Left lung (tissue), 10 donors: Measurements from ENCODE around the gene LIPH. TPM values are rescaled to one million over a fixed set of nuclear protein-coding genes. Genes with fewer than 3 reads are reported as not detected.

Source experiments
- ATAC-seq: fragments of 200-7000 bp; cut with Tn5 transposase; one replicate; pipeline ENCODE4 v1.9.1; 2020; ENCODE audit warnings: moderate library complexity
- DNase-seq, 4 donors: peaks; one replicate each; pipeline ENCODE4 v3.0.0-alpha.2; 2013 to 2020
- H3K27ac ChIP-seq, 2 donors: fragments of 200-600 bp; sonication (generic) in 1 of 2; one replicate each; pipeline versions ENCODE4 v1.5.0 to v1.8.0; 2020 to 2021
- H3K27me3 ChIP-seq, 2 donors: fragments of 200-600 bp; sonication (generic) in 1 of 2; one replicate each; pipeline versions ENCODE4 v1.5.0 to v1.8.0; 2020 to 2021
- H3K36me3 ChIP-seq, 2 donors: fragments of 200-600 bp; sonication (generic) in 1 of 2; one replicate each; pipeline versions ENCODE4 v1.5.0 to v1.8.0; 2020 to 2021
- H3K4me1 ChIP-seq, 2 donors: fragments of 200-600 bp; one replicate each; pipeline ENCODE4 v1.8.0; 2021
- H3K4me3 ChIP-seq, 2 donors: fragments of 200-600 bp; sonication (generic) in 1 of 2; one replicate each; pipeline versions ENCODE4 v1.5.0 to v1.8.0; 2020 to 2021; ENCODE audit warnings: mild to moderate bottlenecking in 1 of 2
- H3K9me3 ChIP-seq, 2 donors: fragments of 200-600 bp; sonication (generic) in 1 of 2; one replicate each; pipeline versions ENCODE4 v1.5.0 to v1.8.0; 2020 to 2021
- CTCF ChIP-seq, 2 donors: fragments of 200-600 bp; sonication (generic) in 1 of 2; IDR thresholded peaks; one replicate each; pipeline versions ENCODE4 v1.5.0 to v1.8.0; 2021; ENCODE audit warnings: antibody characterized with exemption in 2 of 2
- intact Hi-C, 2 donors: fragments of 100-400 bp; cut with DNase I; formaldehyde crosslinking; loops; one replicate each; pipeline versions ENCODE4 v1.11.2 to v1.14.2; 2022
- polyA plus RNA-seq, 6 donors: library from polyadenylated mRNA; unstranded; fragments of 120-200 nt; gene quantifications; one replicate each; pipeline ENCODE4 v1.2.1, GENCODE V29; 2013; ENCODE audit not compliant: insufficient read length in 6 of 6
- total RNA-seq, 2 donors: library from RNA; stranded (reverse); fragmentation: NEBNext Ultra II Directional; extraction: Animal tissue kit (Norgen Biotek cat#: 25700); gene quantifications; one replicate each; pipeline ENCODE4 v1.2.1, GENCODE V29; 2021
- donor health status: DM: no; HTN: yes; CAD: no.
- donor health status: DM: no; HTN: no; CAD: no.

The LIPH gene
- total and polyA plus RNA-seq, 8 donors = 2.2 to 76.0 (median 3.4) TPM

GRCh38 chr3:185534511-185534910, 17.9 kb downstream of the LIPH start:
- Histone ChIP-seq H3K36me3 (no peaks in the 10 kb centered on the region), H3K4me3 (no peak overlapping the region), H3K4me1 (peaks cover 8 to 9% of the 10 kb centered on the region in 2 donors), H3K27ac (no peak overlapping the region), H3K9me3 (no peaks in the 10 kb centered on the region), H3K27me3 (no peaks in the 10 kb centered on the region)
- no peak for DNase-seq
- no peak for ATAC-seq
- no peak for TF ChIP-seq CTCF (IDR thresholded peaks at IDR 0.05)
- intact Hi-C loops = no loop called here

GRCh38 chr3:185532901-185533300, 19.5 kb downstream of the LIPH start:
- no peak for TF ChIP-seq CTCF (IDR thresholded peaks at IDR 0.05)
- Histone ChIP-seq H3K27ac (no peak overlapping the region), H3K4me1 (peaks cover 8 to 9% of the 10 kb centered on the region in 2 donors), H3K9me3 (no peaks in the 10 kb centered on the region), H3K36me3 (no peaks in the 10 kb centered on the region), H3K4me3 (no peak overlapping the region), H3K27me3 (no peaks in the 10 kb centered on the region)
- intact Hi-C loops = no loop called here
- ATAC-seq (no peak), DNase-seq (no peak)

DNA sequence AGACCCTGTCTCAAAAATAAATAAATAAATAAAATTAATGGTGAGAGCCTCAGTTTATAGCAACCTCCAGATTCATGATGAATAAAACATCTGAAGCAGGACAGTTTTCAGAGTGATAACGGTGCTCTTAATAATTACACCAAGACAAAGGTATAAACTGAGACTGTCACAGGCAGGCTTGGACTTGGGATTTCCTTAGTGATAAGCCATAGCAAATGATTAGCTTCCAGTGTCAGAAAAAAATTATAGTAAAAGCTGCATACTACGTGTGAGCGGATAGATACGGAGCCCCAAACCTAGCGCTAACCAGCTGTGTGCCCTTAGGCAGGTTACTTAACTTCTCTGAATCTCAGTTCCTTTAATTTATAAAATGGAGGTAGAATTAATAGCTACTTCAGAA, 21.5 kb downstream of the LIPH start:
- TF ChIP-seq CTCF (IDR thresholded peaks at IDR 0.05) = no peak
- intact Hi-C loops = no loop called here
- Histone ChIP-seq H3K9me3 (no peaks in the 10 kb centered on the region), H3K27ac (no peak overlapping the region), H3K4me3 (no peak overlapping the region), H3K36me3 (no peaks in the 10 kb centered on the region), H3K4me1 (no peaks in the 10 kb centered on the region), H3K27me3 (no peaks in the 10 kb centered on the region)
- no peak for DNase-seq
- no peak for ATAC-seq

DNA sequence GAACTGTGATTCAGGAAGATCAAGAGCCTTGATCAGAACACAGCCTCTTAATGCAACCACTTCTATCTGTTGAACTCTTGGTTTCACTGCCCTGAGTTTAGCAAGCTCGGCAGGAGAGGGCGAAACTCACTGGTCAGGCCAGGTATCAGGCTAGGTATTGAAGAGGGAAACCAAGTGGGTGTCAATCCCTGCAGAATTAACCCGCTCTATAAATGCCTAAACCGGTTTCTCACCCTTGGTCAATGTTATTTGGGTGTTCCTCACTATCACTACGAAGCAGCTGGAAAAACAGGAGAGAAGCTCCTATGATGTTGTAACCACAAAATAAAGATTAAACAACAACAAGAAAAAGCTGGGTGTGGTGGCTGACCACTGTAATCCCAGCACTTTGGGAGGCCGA, 23.9 kb downstream of the LIPH start:
- TF ChIP-seq CTCF (IDR thresholded peaks at IDR 0.05) = no peak
- Histone ChIP-seq H3K36me3 (no peaks in the 10 kb centered on the region), H3K27ac (no peak overlapping the region), H3K9me3 (no peaks in the 10 kb centered on the region), H3K4me3 (no peak overlapping the region), H3K4me1 (no peaks in the 10 kb centered on the region), H3K27me3 (no peaks in the 10 kb centered on the region)
- no peak for DNase-seq
- intact Hi-C loops = no loop called here
- ATAC-seq = no peak

DNA sequence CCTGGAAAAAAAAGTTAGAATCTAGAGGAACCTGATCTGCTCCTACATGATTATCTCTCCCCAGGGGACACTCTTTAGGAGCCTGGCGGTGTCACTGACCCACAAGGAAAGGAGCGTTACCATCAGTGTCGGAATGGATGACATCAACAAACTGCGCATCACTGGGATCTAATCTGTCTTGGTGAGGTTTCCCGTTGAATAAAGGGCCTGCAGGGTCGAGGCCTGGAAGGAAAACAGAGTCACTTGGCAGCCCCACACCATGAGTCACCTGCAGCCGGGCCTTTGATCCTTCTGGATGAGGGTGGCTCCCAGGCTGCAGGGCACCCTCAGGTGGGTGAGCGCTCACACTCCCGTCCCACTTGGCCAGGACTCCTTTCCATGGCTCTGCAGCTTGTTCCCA, 25.0 kb downstream of the LIPH start:
- no peaks in the 10 kb centered on the region for H3K4me1 ChIP-seq
- H3K9me3 ChIP-seq = no peaks in the 10 kb centered on the region
- no peak for TF ChIP-seq CTCF (IDR thresholded peaks at IDR 0.05)
- no peak overlapping the region for H3K27ac ChIP-seq
- intact Hi-C loops = no loop called here
- H3K4me3 ChIP-seq = no peak overlapping the region
- no peaks in the 10 kb centered on the region for H3K27me3 ChIP-seq
- DNase-seq (no peak), ATAC-seq (no peak)
- H3K36me3 ChIP-seq = no peaks in the 10 kb centered on the region
